IMR-90 (cell line): Measurements from ENCODE around the gene KCNAB1. TPM values are rescaled to one million over a fixed set of nuclear protein-coding genes. Genes with fewer than 3 reads are reported as not detected.

Experiments used
- ATAC-seq: fragments of 200-7000 bp; cut with Tn5 transposase; 2 replicates; pipeline ENCODE4 v1.9.1; 2020; ENCODE audit warnings: low read depth, mild to moderate bottlenecking, moderate library complexity
- BruUV-seq: library from RNA; stranded (reverse); fragments of 400-500 nt; replicated peaks from 2 replicates; lab custom pipeline; 2021; lab: Mats Ljungman, UMichigan
- CTCF ChIA-PET: fragments of 300-600 bp; formaldehyde crosslinking; extraction: SDS; loops from one replicate; lab custom pipeline; 2021; ENCODE audit warnings: antibody characterized with exemption; lab: Yijun Ruan, JAX
- POLR2A ChIA-PET: fragments of 300-600 bp; sonication (Branson Sonifier 250); formaldehyde crosslinking; loops from one replicate; lab custom pipeline; 2022; ENCODE audit warnings: antibody characterized with exemption; ENCODE audit not compliant: unreplicated experiment; lab: Charles Lee
- DNase-seq: peaks from one replicate; pipeline ENCODE4 v3.0.0; 2013
- H2AFZ ChIP-seq: replicated peaks from 2 replicates; pipeline ENCODE3; 2013; ENCODE audit warnings: low read length, mild to moderate bottlenecking; ENCODE audit not compliant: poor library complexity
- H2AK5ac ChIP-seq: 2 replicates; pipeline ENCODE4 v1.6.1; 2013; ENCODE audit warnings: low read depth, low read length, inconsistent platforms
- H2AK9ac ChIP-seq: replicated peaks from 2 replicates; pipeline ENCODE3; 2013; ENCODE audit warnings: mild to moderate bottlenecking, low read depth, low read length, moderate library complexity; ENCODE audit not compliant: poor library complexity
- H2BK120ac ChIP-seq: 2 replicates; pipeline ENCODE4 v1.6.1; 2013; ENCODE audit warnings: low read depth, low read length, inconsistent platforms
- H2BK15ac ChIP-seq: 3 replicates; pipeline ENCODE4 v1.6.1; 2013; ENCODE audit warnings: low read depth, low read length, inconsistent platforms
- H2BK20ac ChIP-seq: 2 replicates; pipeline ENCODE4 v1.6.1; 2013; ENCODE audit warnings: low read depth, mild to moderate bottlenecking, inconsistent platforms, low read length, moderate library complexity
- H2BK5ac ChIP-seq: 2 replicates; pipeline ENCODE4 v1.6.1; 2013; ENCODE audit warnings: mild to moderate bottlenecking, low read depth, low read length, inconsistent platforms; ENCODE audit not compliant: poor library complexity, severe bottlenecking
- H3K14ac ChIP-seq: replicated peaks from 2 replicates; pipeline ENCODE4 v1.6.1; 2013; ENCODE audit warnings: low read depth, low read length, inconsistent platforms
- H3K18ac ChIP-seq: 2 replicates; pipeline ENCODE4 v1.6.1; 2013; ENCODE audit warnings: low read depth, low read length, control low read depth
- H3K23ac ChIP-seq: 2 replicates; pipeline ENCODE4 v1.6.1; 2013; ENCODE audit warnings: low read depth, low read length, inconsistent platforms
- H3K27ac ChIP-seq: 2 replicates; pipeline ENCODE4 v1.5.1; 2013; ENCODE audit warnings: mild to moderate bottlenecking, control low read depth, low read length; ENCODE audit not compliant: insufficient read depth
- H3K27me3 ChIP-seq: 2 replicates; pipeline ENCODE4 v1.6.1; 2013; ENCODE audit warnings: low read length; ENCODE audit not compliant: control insufficient read depth, insufficient read depth
- H3K36me3 ChIP-seq: 2 replicates; pipeline ENCODE4 v1.6.1; 2013; ENCODE audit warnings: low read length, mixed read lengths; ENCODE audit not compliant: control insufficient read depth, insufficient read depth
- H3K4ac ChIP-seq: 2 replicates; pipeline ENCODE4 v1.6.1; 2013; ENCODE audit warnings: low read depth, low read length, inconsistent platforms
- H3K4me1 ChIP-seq: 2 replicates; pipeline ENCODE4 v1.6.1; 2013; ENCODE audit warnings: low read length, mixed read lengths; ENCODE audit not compliant: control insufficient read depth, insufficient read depth
- H3K4me2 ChIP-seq: 2 replicates; pipeline ENCODE4 v1.6.1; 2013; ENCODE audit warnings: low read depth, mild to moderate bottlenecking, control low read depth, low read length, moderate library complexity
- H3K4me3 ChIP-seq: 2 replicates; pipeline ENCODE4 v1.5.1; 2013; ENCODE audit warnings: low read depth, mild to moderate bottlenecking, control low read depth, low read length, moderate library complexity; ENCODE audit not compliant: insufficient read depth
- H3K56ac ChIP-seq: 2 replicates; pipeline ENCODE4 v1.6.1; 2013; ENCODE audit warnings: low read length, inconsistent platforms; ENCODE audit not compliant: insufficient read depth; ENCODE audit errors: extremely low read depth
- H3K79me1 ChIP-seq, 2 experiments: 2 replicates each; pipeline ENCODE4 v1.6.1; 2013; ENCODE audit warnings: low read length in 2 of 2, inconsistent platforms in 1 of 2, low read depth in 1 of 2
- H3K9ac ChIP-seq: 2 replicates; pipeline ENCODE4 v1.6.1; 2013; ENCODE audit warnings: low read depth, low read length, control low read depth
- H3K9me1 ChIP-seq: 2 replicates; pipeline ENCODE4 v1.6.1; 2013; ENCODE audit warnings: low read length, inconsistent platforms; ENCODE audit not compliant: insufficient read depth
- H3K9me3 ChIP-seq: 2 replicates; pipeline ENCODE4 v1.6.1; 2013; ENCODE audit warnings: low read length; ENCODE audit not compliant: control insufficient read depth, insufficient read depth
- H4K20me1 ChIP-seq: 2 replicates; pipeline ENCODE4 v1.6.1; 2013; ENCODE audit warnings: low read length, inconsistent platforms; ENCODE audit not compliant: insufficient read depth
- H4K5ac ChIP-seq: 2 replicates; pipeline ENCODE4 v1.6.1; 2013; ENCODE audit warnings: mild to moderate bottlenecking, low read depth, low read length, control low read depth
- H4K8ac ChIP-seq, 2 experiments: 2 replicates each; pipeline ENCODE4 v1.6.1; 2013; ENCODE audit warnings: low read depth in 2 of 2, low read length in 2 of 2, control low read depth in 1 of 2, inconsistent platforms in 1 of 2
- H4K91ac ChIP-seq: 2 replicates; pipeline ENCODE4 v1.6.1; 2013; ENCODE audit warnings: low read depth, low read length, inconsistent platforms; ENCODE audit not compliant: insufficient read depth
- RAD21 ChIP-seq: IDR thresholded peaks from 2 replicates; pipeline ENCODE4 v1.6.1; 2012; ENCODE audit warnings: low read length, improper control_type of control experiment
- SMC3 ChIP-seq: fragments of 150-350 bp; IDR thresholded peaks from 2 replicates; pipeline ENCODE4 v1.6.1; 2016; ENCODE audit warnings: low read depth, mild to moderate bottlenecking, antibody characterized with exemption, low read length, moderate library complexity
- WGBS, 2 experiments: methylation state at CpG; one replicate each; pipeline versions ENCODE4 v1.1.5 to v1.1.7; 2013; ENCODE audit warnings: missing lambda C conversion rate in 2 of 2; ENCODE audit not compliant: insufficient read length in 1 of 2; ENCODE audit errors: extremely low coverage in 2 of 2; 5-methylcytosine and 5-hydroxymethylcytosine counted together
- dilution Hi-C: fragments of 300-500 bp; cut with HindIII; formaldehyde crosslinking; loops from one replicate; pipeline ENCODE4 v1.14.3; 2018; ENCODE audit warnings: low sequenced_read_pairs; ENCODE audit not compliant: unreplicated experiment
- in situ Hi-C: fragments of 300-500 bp; cut with MboI; formaldehyde crosslinking; loops from 3 replicates; pipeline ENCODE4 v1.14.3; 2019; ENCODE audit warnings: low sequenced_read_pairs, inconsistent platforms, mixed read lengths
- intact Hi-C: fragments of 100-400 bp; cut with micrococcal nuclease; formaldehyde crosslinking; loops from 2 replicates; pipeline ENCODE4 v1.10.0; 2022
- polyA plus RNA-seq, 3 experiments: library from polyadenylated mRNA; depleted of rRNA; stranded (reverse); fragments of >200 nt; gene quantifications; 2 replicates each; pipeline ENCODE4 v1.2.3, GENCODE V29; 2012; ENCODE audit warnings: low replicate concordance in 1 of 3
- total RNA-seq: library from RNA; depleted of rRNA; stranded (reverse); fragments of >200 nt; gene quantifications from 2 replicates; pipeline ENCODE4 v1.2.3, GENCODE V29; 2012

KCNAB1 gene
- total and polyA plus RNA-seq, 2 of the 4 experiments (the other 2 are of a cell fraction): under 0.01 to 0.07 TPM

DNA sequence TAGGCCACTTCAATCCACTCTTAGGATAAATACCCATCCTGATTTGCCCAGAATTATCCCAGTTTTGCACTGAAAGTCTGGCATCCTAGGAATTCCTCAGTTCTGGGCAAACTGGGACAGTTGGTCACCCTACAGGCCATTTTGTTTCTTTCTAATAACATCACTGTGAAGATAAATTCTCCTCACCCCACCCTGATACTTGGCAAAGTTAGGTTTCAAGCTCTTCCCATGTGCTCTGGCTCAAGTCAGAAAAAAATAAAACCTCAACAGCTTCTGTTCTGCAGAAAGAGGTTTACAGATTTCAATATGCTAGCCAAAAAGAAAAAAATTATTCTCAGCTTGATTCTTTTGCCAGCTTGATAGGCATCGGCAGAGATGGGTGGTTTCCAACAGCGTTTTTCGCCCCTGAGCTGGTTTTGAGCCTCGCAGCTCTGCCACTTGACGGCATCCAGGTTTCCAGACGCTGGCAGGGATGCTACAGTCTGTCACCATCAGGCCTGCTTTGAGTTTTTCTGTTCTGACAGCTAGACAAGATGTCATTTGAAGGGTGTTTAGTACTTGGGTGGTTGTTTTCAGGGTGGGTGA is 263.2 kb downstream of the KCNAB1 start:
- Histone ChIP-seq H4K91ac (no peak overlapping the region), H3K4me2 (no peak overlapping the region), H3K9me3 (no peaks in the 10 kb centered on the region), H3K56ac (no peak overlapping the region), H2AK9ac (no peak overlapping the region), H2BK15ac (no peak overlapping the region), H4K20me1 (no peaks in the 10 kb centered on the region), H4K8ac (no peak overlapping the region), H3K23ac (no peak overlapping the region), H3K18ac (no peak overlapping the region), H3K4me1 (no peaks in the 10 kb centered on the region), H4K5ac (no peak overlapping the region), H3K4me3 (no peak overlapping the region), H3K9ac (no peak overlapping the region), H2BK5ac (no peak overlapping the region), H3K4ac (no peak overlapping the region), H3K27ac (no peak overlapping the region), H3K14ac (no peak overlapping the region), H2BK20ac (no peak overlapping the region), H3K36me3 (no peaks in the 10 kb centered on the region), H2AK5ac (no peak overlapping the region), H2BK120ac (no peak overlapping the region), H3K79me1 (no peaks in the 10 kb centered on the region), H2AFZ (no peak overlapping the region), H3K9me1 (no peaks in the 10 kb centered on the region), H3K27me3 (peaks cover 25% of the 10 kb centered on the region)
- ATAC-seq (no peak), DNase-seq (no peak)
- intact Hi-C loops (loop anchor here (2.0 to 10.0 kb wide), 3 partner anchors 339 to 751 kb away; no protein-coding TSS in a partner anchor), in situ Hi-C loops (loop anchor here (10.0 kb wide), 1 partner anchor 229 kb away; no protein-coding TSS in a partner anchor), dilution Hi-C loops (no loop called here)
- CTCF ChIA-PET: interaction anchor here (0.5 to 2.8 kb wide), 7 partner anchors 10 to 234 kb away, joined by 3 to 10 read pairs (median 3); no protein-coding TSS in a partner anchor
- 47% methylated on average over 5 of the region's 6 CpGs; no CpG with 5 or more reads in 1 of the 2 experiments for WGBS, 2 experiments
- BruUV-seq: no TSS peak
- TF ChIP-seq RAD21: no peak
- TF ChIP-seq SMC3: no peak
- POLR2A ChIA-PET: no interaction called here
